Type B pancreatic cell (in vitro differentiated cells): ENCODE results near the gene SKAP1. TPM values are rescaled to one million over a fixed set of nuclear protein-coding genes. Genes with fewer than 3 reads are reported as not detected.
A peak's percentile ranks its signal among the peaks of the same experiment; 100 is the strongest.

Experiments
- DNase-seq: peaks from one replicate; pipeline ENCODE4 v3.0.0; 2021; ENCODE audit warnings: mixed read lengths; ENCODE audit not compliant: unreplicated experiment; ENCODE audit errors: extremely low spot score
- H3K27ac Mint-ChIP-seq: 2 replicates; pipeline ENCODE4 v1.8.0; 2021; ENCODE audit warnings: mild to moderate bottlenecking, mixed read lengths
- H3K27me3 Mint-ChIP-seq: 2 replicates; pipeline ENCODE4 v1.8.0; 2021; ENCODE audit warnings: mixed read lengths
- H3K36me3 Mint-ChIP-seq: 2 replicates; pipeline ENCODE4 v1.8.0; 2021; ENCODE audit warnings: mixed read lengths
- H3K4me1 Mint-ChIP-seq: one replicate; pipeline ENCODE4 v1.8.0; 2021; ENCODE audit warnings: mixed read lengths; ENCODE audit not compliant: unreplicated experiment
- H3K4me3 Mint-ChIP-seq: 2 replicates; pipeline ENCODE4 v1.8.0; 2021; ENCODE audit warnings: mild to moderate bottlenecking, mixed read lengths
- H3K9me3 Mint-ChIP-seq: 2 replicates; pipeline ENCODE4 v1.8.0; 2021; ENCODE audit warnings: mixed read lengths
- CTCF ChIP-seq: fragments of 200-600 bp; sonication (generic); conservative IDR thresholded peaks from 2 replicates; pipeline ENCODE4 v1.5.0; 2021; ENCODE audit warnings: antibody characterized with exemption, mild to moderate bottlenecking
- total RNA-seq: library from RNA; stranded (reverse); gene quantifications from 2 replicates; pipeline ENCODE4 v1.2.1, GENCODE V29; 2021; ENCODE audit warnings: low replicate concordance

Gene SKAP1
- total RNA-seq, 1 donor from 2014 or later, result 0.43 TPM

GRCh38 chr17:48261297-48261880 is 168.6 kb downstream of the SKAP1 start:
- no peak for DNase-seq
- Mint-ChIP-seq H3K9me3 (no peaks in the 10 kb centered on the region), H3K27me3 (peaks cover 7% of the 10 kb centered on the region), H3K36me3 (no peaks in the 10 kb centered on the region), H3K27ac (no peak overlapping the region), H3K4me3 (no peak overlapping the region), H3K4me1 (peaks cover 47% of the 10 kb centered on the region)
- peak; percentile 72 for TF ChIP-seq CTCF

- Mint-ChIP-seq H3K4me3 (no peak overlapping the region), H3K9me3 (no peaks in the 10 kb centered on the region), H3K36me3 (no peaks in the 10 kb centered on the region), H3K27ac (no peak overlapping the region), H3K4me1 (peaks cover 36% of the 10 kb centered on the region), H3K27me3 (peaks cover 9% of the 10 kb centered on the region)
- TF ChIP-seq CTCF, result peak; percentile 65
- no peak for DNase-seq
These were observed 170.2 kb downstream of the SKAP1 start for GRCh38 chr17:48259694-48260291.

GRCh38 chr17:48258331-48258730 is 171.7 kb downstream of the SKAP1 start:
- H3K4me1 Mint-ChIP-seq, result peaks cover 23% of the 10 kb centered on the region

GRCh38 chr17:48255759-48256158 is 174.3 kb downstream of the SKAP1 start:
- Mint-ChIP-seq H3K36me3 (no peaks in the 10 kb centered on the region), H3K4me3 (no peak overlapping the region), H3K9me3 (no peaks in the 10 kb centered on the region), H3K4me1 (peaks cover 9% of the 10 kb centered on the region), H3K27ac (no peak overlapping the region), H3K27me3 (peaks cover 16% of the 10 kb centered on the region)
- TF ChIP-seq CTCF, result no peak
- no peak for DNase-seq

More at GRCh38 chr17:48258331-48258730, 171.7 kb downstream of the SKAP1 start:
- Mint-ChIP-seq H3K27ac (peak overlapping the region; percentile 26), H3K4me3 (no peak overlapping the region), H3K27me3 (peaks cover 10% of the 10 kb centered on the region), H3K36me3 (no peaks in the 10 kb centered on the region), H3K9me3 (no peaks in the 10 kb centered on the region)
- TF ChIP-seq CTCF, result no peak
- DNase-seq, result no peak

GRCh38 chr17:48254896-48255295 is 175.1 kb downstream of the SKAP1 start:
- no peak overlapping the region for H3K4me3 Mint-ChIP-seq
- H3K36me3 Mint-ChIP-seq, result no peaks in the 10 kb centered on the region
- no peaks in the 10 kb centered on the region for H3K9me3 Mint-ChIP-seq
- no peak for TF ChIP-seq CTCF
- no peak overlapping the region for H3K27ac Mint-ChIP-seq
- peaks cover 16% of the 10 kb centered on the region for H3K27me3 Mint-ChIP-seq
- no peak for DNase-seq
- H3K4me1 Mint-ChIP-seq, result peaks cover 2% of the 10 kb centered on the region
